IMR-90 (cell line): ENCODE results near the gene KCNH6. TPM values are rescaled to one million over a fixed set of nuclear protein-coding genes. Genes with fewer than 3 reads are reported as not detected.

Experiments
- ATAC-seq: fragments of 200-7000 bp; cut with Tn5 transposase; 2 replicates; pipeline ENCODE4 v1.9.1; 2020; ENCODE audit warnings: low read depth, mild to moderate bottlenecking, moderate library complexity
- BruUV-seq: library from RNA; stranded (reverse); fragments of 400-500 nt; replicated peaks from 2 replicates; lab custom pipeline; 2021; lab: Mats Ljungman, UMichigan
- CTCF ChIA-PET: fragments of 300-600 bp; formaldehyde crosslinking; extraction: SDS; loops from one replicate; lab custom pipeline; 2021; ENCODE audit warnings: antibody characterized with exemption; lab: Yijun Ruan, JAX
- POLR2A ChIA-PET: fragments of 300-600 bp; sonication (Branson Sonifier 250); formaldehyde crosslinking; loops from one replicate; lab custom pipeline; 2022; ENCODE audit warnings: antibody characterized with exemption; ENCODE audit not compliant: unreplicated experiment; lab: Charles Lee
- DNase-seq: peaks from one replicate; pipeline ENCODE4 v3.0.0; 2013
- H2AFZ ChIP-seq: replicated peaks from 2 replicates; pipeline ENCODE3; 2013; ENCODE audit warnings: low read length, mild to moderate bottlenecking; ENCODE audit not compliant: poor library complexity
- H2AK5ac ChIP-seq: 2 replicates; pipeline ENCODE4 v1.6.1; 2013; ENCODE audit warnings: low read depth, low read length, inconsistent platforms
- H2AK9ac ChIP-seq: replicated peaks from 2 replicates; pipeline ENCODE3; 2013; ENCODE audit warnings: mild to moderate bottlenecking, low read depth, low read length, moderate library complexity; ENCODE audit not compliant: poor library complexity
- H2BK120ac ChIP-seq: 2 replicates; pipeline ENCODE4 v1.6.1; 2013; ENCODE audit warnings: low read depth, low read length, inconsistent platforms
- H2BK15ac ChIP-seq: 3 replicates; pipeline ENCODE4 v1.6.1; 2013; ENCODE audit warnings: low read depth, low read length, inconsistent platforms
- H2BK20ac ChIP-seq: 2 replicates; pipeline ENCODE4 v1.6.1; 2013; ENCODE audit warnings: low read depth, mild to moderate bottlenecking, inconsistent platforms, low read length, moderate library complexity
- H2BK5ac ChIP-seq: 2 replicates; pipeline ENCODE4 v1.6.1; 2013; ENCODE audit warnings: mild to moderate bottlenecking, low read depth, low read length, inconsistent platforms; ENCODE audit not compliant: poor library complexity, severe bottlenecking
- H3K14ac ChIP-seq: replicated peaks from 2 replicates; pipeline ENCODE4 v1.6.1; 2013; ENCODE audit warnings: low read depth, low read length, inconsistent platforms
- H3K18ac ChIP-seq: 2 replicates; pipeline ENCODE4 v1.6.1; 2013; ENCODE audit warnings: low read depth, low read length, control low read depth
- H3K23ac ChIP-seq: 2 replicates; pipeline ENCODE4 v1.6.1; 2013; ENCODE audit warnings: low read depth, low read length, inconsistent platforms
- H3K27ac ChIP-seq: 2 replicates; pipeline ENCODE4 v1.5.1; 2013; ENCODE audit warnings: mild to moderate bottlenecking, control low read depth, low read length; ENCODE audit not compliant: insufficient read depth
- H3K27me3 ChIP-seq: 2 replicates; pipeline ENCODE4 v1.6.1; 2013; ENCODE audit warnings: low read length; ENCODE audit not compliant: control insufficient read depth, insufficient read depth
- H3K36me3 ChIP-seq: 2 replicates; pipeline ENCODE4 v1.6.1; 2013; ENCODE audit warnings: low read length, mixed read lengths; ENCODE audit not compliant: control insufficient read depth, insufficient read depth
- H3K4ac ChIP-seq: 2 replicates; pipeline ENCODE4 v1.6.1; 2013; ENCODE audit warnings: low read depth, low read length, inconsistent platforms
- H3K4me1 ChIP-seq: 2 replicates; pipeline ENCODE4 v1.6.1; 2013; ENCODE audit warnings: low read length, mixed read lengths; ENCODE audit not compliant: control insufficient read depth, insufficient read depth
- H3K4me2 ChIP-seq: 2 replicates; pipeline ENCODE4 v1.6.1; 2013; ENCODE audit warnings: low read depth, mild to moderate bottlenecking, control low read depth, low read length, moderate library complexity
- H3K4me3 ChIP-seq: 2 replicates; pipeline ENCODE4 v1.5.1; 2013; ENCODE audit warnings: low read depth, mild to moderate bottlenecking, control low read depth, low read length, moderate library complexity; ENCODE audit not compliant: insufficient read depth
- H3K56ac ChIP-seq: 2 replicates; pipeline ENCODE4 v1.6.1; 2013; ENCODE audit warnings: low read length, inconsistent platforms; ENCODE audit not compliant: insufficient read depth; ENCODE audit errors: extremely low read depth
- H3K79me1 ChIP-seq, 2 experiments: 2 replicates each; pipeline ENCODE4 v1.6.1; 2013; ENCODE audit warnings: low read length in 2 of 2, inconsistent platforms in 1 of 2, low read depth in 1 of 2
- H3K9ac ChIP-seq: 2 replicates; pipeline ENCODE4 v1.6.1; 2013; ENCODE audit warnings: low read depth, low read length, control low read depth
- H3K9me1 ChIP-seq: 2 replicates; pipeline ENCODE4 v1.6.1; 2013; ENCODE audit warnings: low read length, inconsistent platforms; ENCODE audit not compliant: insufficient read depth
- H3K9me3 ChIP-seq: 2 replicates; pipeline ENCODE4 v1.6.1; 2013; ENCODE audit warnings: low read length; ENCODE audit not compliant: control insufficient read depth, insufficient read depth
- H4K20me1 ChIP-seq: 2 replicates; pipeline ENCODE4 v1.6.1; 2013; ENCODE audit warnings: low read length, inconsistent platforms; ENCODE audit not compliant: insufficient read depth
- H4K5ac ChIP-seq: 2 replicates; pipeline ENCODE4 v1.6.1; 2013; ENCODE audit warnings: mild to moderate bottlenecking, low read depth, low read length, control low read depth
- H4K8ac ChIP-seq, 2 experiments: 2 replicates each; pipeline ENCODE4 v1.6.1; 2013; ENCODE audit warnings: low read depth in 2 of 2, low read length in 2 of 2, control low read depth in 1 of 2, inconsistent platforms in 1 of 2
- H4K91ac ChIP-seq: 2 replicates; pipeline ENCODE4 v1.6.1; 2013; ENCODE audit warnings: low read depth, low read length, inconsistent platforms; ENCODE audit not compliant: insufficient read depth
- BHLHE40 ChIP-seq: fragments of 150-350 bp; IDR thresholded peaks from 2 replicates; pipeline ENCODE4 v1.6.1; 2016; ENCODE audit warnings: mild to moderate bottlenecking, low read depth, low read length
- MAFK ChIP-seq: IDR thresholded peaks from 2 replicates; pipeline ENCODE4 v1.6.1; 2012; ENCODE audit warnings: low read depth, low read length, improper control_type of control experiment
- MAZ ChIP-seq: IDR thresholded peaks from 2 replicates; pipeline ENCODE4 v1.6.1; 2012; ENCODE audit warnings: low read depth, mild to moderate bottlenecking, low read length, improper control_type of control experiment, moderate library complexity, borderline replicate concordance
- POLR2A ChIP-seq: IDR thresholded peaks from 2 replicates; pipeline ENCODE4 v1.6.1; 2012; ENCODE audit warnings: mild to moderate bottlenecking, low read depth, low read length
- RAD21 ChIP-seq: IDR thresholded peaks from 2 replicates; pipeline ENCODE4 v1.6.1; 2012; ENCODE audit warnings: low read length, improper control_type of control experiment
- WGBS, 2 experiments: methylation state at CpG; one replicate each; pipeline versions ENCODE4 v1.1.5 to v1.1.7; 2013; ENCODE audit warnings: missing lambda C conversion rate in 2 of 2; ENCODE audit not compliant: insufficient read length in 1 of 2; ENCODE audit errors: extremely low coverage in 2 of 2; 5-methylcytosine and 5-hydroxymethylcytosine counted together
- dilution Hi-C: fragments of 300-500 bp; cut with HindIII; formaldehyde crosslinking; loops from one replicate; pipeline ENCODE4 v1.14.3; 2018; ENCODE audit warnings: low sequenced_read_pairs; ENCODE audit not compliant: unreplicated experiment
- in situ Hi-C: fragments of 300-500 bp; cut with MboI; formaldehyde crosslinking; loops from 3 replicates; pipeline ENCODE4 v1.14.3; 2019; ENCODE audit warnings: low sequenced_read_pairs, inconsistent platforms, mixed read lengths
- intact Hi-C: fragments of 100-400 bp; cut with micrococcal nuclease; formaldehyde crosslinking; loops from 2 replicates; pipeline ENCODE4 v1.10.0; 2022
- polyA plus RNA-seq, 3 experiments: library from polyadenylated mRNA; depleted of rRNA; stranded (reverse); fragments of >200 nt; gene quantifications; 2 replicates each; pipeline ENCODE4 v1.2.3, GENCODE V29; 2012; ENCODE audit warnings: low replicate concordance in 1 of 3
- total RNA-seq: library from RNA; depleted of rRNA; stranded (reverse); fragments of >200 nt; gene quantifications from 2 replicates; pipeline ENCODE4 v1.2.3, GENCODE V29; 2012
- TF ChIP-seq, protein P1 (sequence below): fragments of 150-350 bp; IDR thresholded peaks from 2 replicates; pipeline ENCODE4 v1.6.1; 2016; ENCODE audit warnings: low read depth, mild to moderate bottlenecking, low read length, moderate library complexity, borderline replicate concordance

Gene KCNH6
- total and polyA plus RNA-seq, 2 of the 4 experiments (the other 2 are of a cell fraction): 0.17 to 0.18 TPM

DNA sequence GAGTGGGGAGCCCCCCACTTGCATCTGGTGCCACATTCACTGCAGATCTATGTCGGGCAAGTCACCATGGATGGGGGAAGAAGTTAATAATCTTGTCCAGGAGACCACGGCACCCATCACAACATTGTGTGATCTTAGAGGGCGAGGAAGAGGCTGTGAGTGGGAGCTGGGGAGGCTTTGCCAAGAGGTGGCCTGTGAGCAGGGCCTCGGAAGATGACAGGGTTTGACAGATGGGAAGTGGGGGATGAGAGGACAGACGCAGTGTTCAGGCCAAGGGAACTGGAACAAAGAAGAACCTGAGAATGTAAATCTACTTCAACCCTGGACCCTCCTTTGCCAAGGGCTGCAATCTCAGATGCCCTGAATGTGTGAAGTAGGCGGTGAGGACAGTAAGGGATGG is 33.9 kb upstream of the KCNH6 start:
- Histone ChIP-seq H2AFZ (no peak overlapping the region), H4K20me1 (no peaks in the 10 kb centered on the region), H3K23ac (no peak overlapping the region), H3K27ac (no peak overlapping the region), H3K9me1 (no peaks in the 10 kb centered on the region; the same call in 1 of the 2 replicates), H2AK9ac (no peak overlapping the region), H2BK5ac (no peak overlapping the region), H3K14ac (0 out of 2 replicates have a peak overlapping the region, but pooled peaks have one; percentile 32), H4K91ac (no peak overlapping the region), H3K4me3 (no peak overlapping the region), H2BK15ac (no peak overlapping the region), H3K79me1 (no peaks in the 10 kb centered on the region), H3K18ac (no peak overlapping the region), H3K4me2 (no peak overlapping the region), H2BK120ac (no peak overlapping the region), H3K4me1 (no peaks in the 10 kb centered on the region), H2BK20ac (no peak overlapping the region), H2AK5ac (no peak overlapping the region), H4K5ac (no peak overlapping the region), H3K36me3 (no peaks in the 10 kb centered on the region), H3K56ac (no peak overlapping the region), H3K27me3 (peaks cover 9% of the 10 kb centered on the region; the same call in 1 of the 2 replicates), H3K9ac (no peak overlapping the region), H4K8ac (no peak overlapping the region), H3K4ac (peak overlapping the region; percentile 50; the same call in 1 of the 2 replicates), H3K9me3 (no peaks in the 10 kb centered on the region)
- no TSS peak for BruUV-seq
- no CpG with 5 or more reads among the region's 6 CpGs for WGBS, 2 experiments
- ChIA-PET POLR2A (no interaction called here), CTCF (no interaction called here)
- no peak for TF ChIP-seq MAZ
- TF ChIP-seq MAFK: no peak
- no peak for TF ChIP-seq RAD21
- TF ChIP-seq BHLHE40: no peak
- TF ChIP-seq, protein P1, sequence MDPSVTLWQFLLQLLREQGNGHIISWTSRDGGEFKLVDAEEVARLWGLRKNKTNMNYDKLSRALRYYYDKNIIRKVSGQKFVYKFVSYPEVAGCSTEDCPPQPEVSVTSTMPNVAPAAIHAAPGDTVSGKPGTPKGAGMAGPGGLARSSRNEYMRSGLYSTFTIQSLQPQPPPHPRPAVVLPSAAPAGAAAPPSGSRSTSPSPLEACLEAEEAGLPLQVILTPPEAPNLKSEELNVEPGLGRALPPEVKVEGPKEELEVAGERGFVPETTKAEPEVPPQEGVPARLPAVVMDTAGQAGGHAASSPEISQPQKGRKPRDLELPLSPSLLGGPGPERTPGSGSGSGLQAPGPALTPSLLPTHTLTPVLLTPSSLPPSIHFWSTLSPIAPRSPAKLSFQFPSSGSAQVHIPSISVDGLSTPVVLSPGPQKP: no peak
- no peak for TF ChIP-seq POLR2A
- in situ Hi-C loops: no loop called here
- dilution Hi-C loops: no loop called here
- DNase-seq: no peak
- intact Hi-C loops: no loop called here
- no peak for ATAC-seq
